A673 (cell line): Measurements from ENCODE around the gene CNGA3.

ENCODE experiments used
- CTCF ChIP-seq: fragments of 300-800, 200-600 bp; sonication (generic); conservative IDR thresholded peaks from 2 replicates; pipeline ENCODE4 v1.5.1; 2017; ENCODE audit warnings: low read depth, mild to moderate bottlenecking, antibody characterized with exemption, low read length, moderate library complexity, mixed read lengths
- EZH2 ChIP-seq: fragments of 200-600 bp; sonication (generic); IDR thresholded peaks from 2 replicates; pipeline ENCODE4 v1.6.1; 2017; ENCODE audit warnings: borderline replicate concordance, low read depth, mild to moderate bottlenecking, mixed read lengths, antibody characterized with exemption, low read length; ENCODE audit not compliant: poor library complexity, severe bottlenecking

- TF ChIP-seq CTCF (no peak), EZH2 (no peak)
Measured at GRCh38 chr2:98356729-98357128, 10.5 kb downstream of the CNGA3 start.
